Measurements from ENCODE around the gene KCNJ6.

The KCNJ6 gene

DNA sequence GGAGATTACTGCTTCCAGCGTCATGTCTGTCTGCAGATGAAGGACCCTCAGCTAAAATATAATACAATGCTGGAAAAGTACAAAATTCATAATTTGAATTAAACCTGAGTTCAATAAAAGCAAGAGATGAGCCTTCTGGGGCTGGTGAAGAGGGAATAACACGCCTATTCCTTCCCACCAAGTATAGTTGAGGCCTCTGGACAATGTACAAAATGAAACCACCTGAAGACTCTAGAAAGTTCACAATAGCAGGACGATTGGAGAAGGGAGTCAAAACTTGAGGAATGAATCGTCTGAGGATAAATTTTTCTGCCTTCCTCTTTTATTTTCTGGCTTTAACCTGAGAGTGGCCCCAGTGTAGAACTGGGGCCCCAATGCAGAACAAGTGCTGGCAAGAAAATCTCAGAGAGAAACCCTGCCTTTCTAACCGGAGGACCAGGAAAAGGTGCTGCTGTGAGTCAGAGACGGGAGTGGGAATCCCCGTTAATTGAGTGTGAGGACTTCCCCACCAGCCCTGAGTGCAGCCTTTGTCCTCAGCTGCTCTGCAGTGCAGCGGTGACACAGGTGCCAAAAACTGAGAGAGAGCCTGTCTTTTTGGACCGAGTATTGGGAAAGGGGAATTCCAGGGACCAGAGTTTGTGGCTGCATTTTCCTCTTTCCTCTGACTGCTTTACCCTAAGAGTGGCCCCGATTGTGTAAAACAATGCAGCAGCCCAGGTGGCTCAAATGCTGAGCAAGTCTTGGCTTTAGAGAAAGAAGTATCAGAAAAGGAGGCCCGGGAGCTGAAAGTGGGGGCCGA lies 284.7 kb downstream of the KCNJ6 start:
- no peak for DNase-seq

DNA sequence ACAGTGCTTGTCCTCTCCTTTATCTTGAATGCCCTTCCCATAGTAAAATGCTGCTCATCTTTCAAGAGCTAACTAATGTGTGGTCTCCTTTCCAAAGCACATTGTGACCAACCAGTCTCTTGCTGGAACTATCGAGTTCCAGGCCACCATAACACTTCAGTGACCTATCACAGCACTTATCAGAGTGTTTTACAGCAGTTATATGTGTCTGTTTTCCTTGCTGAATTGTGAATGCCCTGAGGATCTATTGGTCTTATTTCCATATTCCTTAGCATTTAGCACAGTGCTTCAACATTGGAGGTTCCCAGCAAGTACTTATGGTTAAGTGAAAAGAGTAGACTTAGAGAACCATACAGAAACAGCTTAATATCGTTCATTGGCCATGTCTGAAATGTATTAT lies 285.4 kb downstream of the KCNJ6 start:
- DNase-seq: no peak

DNA sequence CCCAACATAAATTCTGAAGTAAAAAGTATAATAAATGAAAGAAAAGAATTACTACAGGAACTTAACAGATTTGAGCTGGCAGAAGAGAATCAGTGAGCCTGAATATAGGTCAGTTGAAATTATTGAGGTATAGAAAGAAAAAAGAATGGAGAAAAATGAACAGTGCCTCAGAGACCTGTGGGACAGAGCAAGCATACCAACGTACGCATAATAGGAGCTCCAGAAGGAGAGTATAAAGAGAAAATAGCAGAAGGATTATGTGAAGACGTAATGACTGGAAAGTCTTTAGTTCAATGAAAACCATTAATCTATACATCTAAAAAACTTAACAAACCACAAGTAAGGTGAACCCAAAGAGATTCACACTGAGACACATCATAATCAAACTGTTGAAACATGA lies 287.9 kb downstream of the KCNJ6 start:
- no peak for DNase-seq

DNA sequence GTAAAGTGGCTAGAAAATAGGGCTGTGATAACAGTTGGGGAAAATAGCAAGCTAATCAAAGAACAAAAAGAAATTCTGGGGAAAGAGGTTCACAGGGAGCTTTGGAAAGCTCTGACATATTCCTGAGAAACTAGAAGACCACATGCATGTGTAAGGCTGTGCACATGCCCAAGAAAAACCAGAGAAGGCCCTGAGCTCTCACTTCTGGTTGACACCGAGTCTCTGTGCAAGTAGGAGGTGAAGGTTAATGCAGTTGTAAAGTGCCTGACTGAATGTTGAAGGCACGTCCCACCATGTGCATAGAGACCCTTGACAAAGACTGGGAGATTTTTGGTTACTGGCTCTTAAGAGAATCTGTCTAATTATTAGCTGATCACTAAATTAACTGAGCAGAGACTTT lies 288.7 kb downstream of the KCNJ6 start:
- no peak for DNase-seq

DNA sequence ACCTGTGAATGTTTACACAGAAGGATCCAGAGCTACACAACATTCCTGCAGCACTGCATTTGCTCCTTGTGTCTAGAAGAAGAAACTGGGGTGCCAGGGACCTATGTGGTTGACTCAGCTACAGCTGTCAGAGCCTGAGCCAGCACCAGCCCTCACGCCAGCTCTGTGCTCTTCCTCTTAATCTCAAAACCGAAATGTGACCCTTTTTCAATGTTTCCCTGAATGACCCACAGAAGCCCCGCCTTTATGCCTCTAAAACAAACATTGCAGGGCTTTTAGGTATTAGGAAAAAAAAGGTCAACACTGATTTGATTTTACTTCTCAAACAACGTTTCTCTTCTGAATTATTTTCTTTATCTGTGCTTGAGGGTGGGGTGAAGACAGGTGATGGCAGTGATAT lies 289.2 kb downstream of the KCNJ6 start:
- DNase-seq: no peak

DNA sequence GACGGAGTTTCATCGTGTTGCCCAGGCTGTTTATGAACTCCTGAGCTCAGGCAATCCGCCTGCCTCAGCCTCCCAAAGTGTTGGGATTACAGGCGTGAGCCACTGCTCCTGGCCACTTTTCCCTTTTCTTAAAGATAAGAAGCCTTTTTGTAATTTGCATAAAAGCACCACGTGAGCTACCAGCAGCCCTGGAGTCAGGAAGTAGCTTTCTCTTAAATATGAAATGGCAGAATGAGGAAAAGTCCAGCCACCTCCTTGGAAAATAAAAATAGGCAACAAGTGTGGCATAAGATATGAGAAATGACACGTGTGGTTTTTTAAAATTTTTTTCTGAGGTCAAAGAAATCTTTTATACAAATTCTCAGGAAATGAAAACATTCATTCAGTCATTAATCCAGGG lies 289.9 kb downstream of the KCNJ6 start:
- DNase-seq: no peak

DNA sequence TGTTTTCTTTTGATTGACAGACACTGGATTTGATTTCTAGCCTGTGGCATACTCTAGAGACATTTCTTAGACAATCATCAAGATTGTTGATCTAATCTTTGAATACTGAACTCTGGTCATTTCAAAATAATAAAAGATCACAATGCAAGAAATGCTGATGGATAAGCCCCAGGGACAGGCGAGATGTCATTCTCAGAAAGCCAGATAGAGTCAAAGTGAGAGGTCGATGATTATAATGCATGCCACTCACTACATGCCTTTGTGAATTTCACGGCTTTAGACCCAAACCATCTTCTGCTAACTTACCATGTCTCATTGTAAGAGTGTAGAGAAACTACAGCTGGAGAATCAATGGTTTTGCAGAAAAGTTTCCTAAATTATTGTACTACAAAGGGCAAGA lies 292.6 kb downstream of the KCNJ6 start:
- DNase-seq: no peak

DNA sequence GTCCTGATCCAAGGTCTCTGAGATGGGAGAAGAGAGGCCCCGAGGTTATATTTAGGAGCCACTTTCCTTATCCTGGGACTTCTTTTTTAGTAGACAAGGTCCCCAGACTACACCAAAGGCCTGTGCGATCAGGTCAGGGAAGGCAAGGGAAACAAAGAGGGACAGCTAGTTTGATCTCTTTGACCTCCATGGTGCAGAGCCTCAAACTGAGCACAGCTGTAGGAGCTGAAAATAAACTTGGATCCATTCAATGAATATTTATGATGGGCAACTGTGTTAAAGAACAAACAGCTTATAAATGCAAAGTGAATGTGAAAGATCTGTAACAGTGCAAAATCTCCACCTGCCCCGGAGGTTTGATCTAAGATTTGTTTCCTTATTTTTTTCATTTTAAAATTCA lies 293.1 kb downstream of the KCNJ6 start:
- no peak for DNase-seq

DNA sequence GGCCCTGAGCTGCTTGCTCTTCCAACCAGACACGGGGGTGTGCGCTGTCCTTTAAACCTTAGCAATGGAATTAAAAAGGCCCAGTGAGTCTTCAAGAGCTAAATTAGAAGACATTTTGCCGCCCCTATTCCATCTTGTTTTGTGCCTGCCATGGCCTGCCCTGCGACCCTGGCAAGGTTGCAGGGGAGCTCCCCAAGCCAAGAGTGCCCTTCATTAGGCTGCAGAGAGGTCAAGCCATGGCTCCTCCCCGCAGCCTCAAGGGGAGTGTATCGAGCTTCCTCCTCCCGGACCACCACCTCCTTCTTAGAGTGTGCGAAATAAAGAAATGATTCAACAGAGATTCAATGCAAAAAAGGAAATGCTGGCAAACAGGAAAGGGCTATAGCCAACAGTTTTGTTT lies 293.5 kb downstream of the KCNJ6 start:
- DNase-seq: no peak

DNA sequence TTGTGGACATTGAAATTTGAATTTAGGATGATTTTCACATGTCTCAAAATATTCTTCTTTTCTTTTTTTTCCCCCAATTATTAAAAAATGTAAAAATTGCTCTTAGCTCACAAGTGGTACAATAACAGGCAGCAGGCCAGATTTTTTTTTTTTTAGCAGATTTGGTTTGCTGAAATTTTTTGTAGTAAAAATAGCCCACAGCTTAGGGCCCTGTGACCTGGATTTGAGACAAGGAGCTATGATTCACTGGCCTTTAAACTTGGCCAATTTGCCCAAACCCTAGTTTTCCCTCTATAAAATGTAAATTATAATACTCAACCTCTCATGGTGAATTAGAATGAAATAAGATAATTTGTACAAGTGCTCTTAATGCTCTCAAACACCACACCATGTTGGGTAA lies 295.9 kb downstream of the KCNJ6 start:
- no peak for DNase-seq

DNA sequence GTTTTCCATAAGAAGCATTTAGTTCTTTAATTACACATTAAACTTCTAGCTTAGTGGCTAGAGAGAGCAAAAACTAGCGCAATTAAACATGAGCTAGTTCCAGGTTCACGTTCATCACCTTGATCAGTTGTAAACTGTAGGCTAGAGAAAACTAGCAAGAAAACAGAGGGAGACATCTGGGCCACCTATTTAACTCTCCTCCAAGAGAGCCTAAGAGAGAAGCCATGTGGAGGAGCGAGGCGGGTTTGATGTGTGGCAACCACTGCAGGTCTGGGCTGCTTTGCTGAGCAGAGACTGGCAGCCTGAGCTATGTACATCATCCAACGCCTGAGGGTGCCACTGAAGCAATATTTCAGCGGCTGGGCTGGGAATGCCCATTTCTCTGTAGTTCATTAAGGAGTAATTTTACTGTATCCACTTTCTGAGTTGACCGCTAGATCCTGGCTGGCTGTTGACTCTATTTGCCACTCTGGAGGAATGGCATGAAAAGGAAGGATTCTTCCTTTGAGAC lies 296.7 kb downstream of the KCNJ6 start:
- no peak for DNase-seq

DNA sequence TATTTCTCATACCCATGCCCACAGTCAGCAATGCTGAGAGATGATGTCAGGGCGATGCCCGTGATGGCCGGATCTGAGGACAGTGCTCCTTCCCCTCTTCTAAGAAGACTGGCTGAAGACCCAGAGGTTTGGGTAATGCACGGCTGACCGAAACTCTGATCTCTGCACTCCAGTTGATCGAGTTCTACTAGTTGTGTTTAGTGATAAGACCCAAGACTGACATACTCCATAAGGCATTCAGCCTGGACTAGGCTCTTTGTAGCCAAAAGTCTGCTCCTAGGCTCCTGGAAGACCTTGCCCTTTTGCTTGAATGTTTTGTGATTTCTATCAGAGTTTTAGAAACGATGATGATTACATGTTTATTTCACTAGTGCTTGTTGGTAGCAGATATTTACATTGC lies 298.2 kb downstream of the KCNJ6 start:
- DNase-seq: no peak

DNA sequence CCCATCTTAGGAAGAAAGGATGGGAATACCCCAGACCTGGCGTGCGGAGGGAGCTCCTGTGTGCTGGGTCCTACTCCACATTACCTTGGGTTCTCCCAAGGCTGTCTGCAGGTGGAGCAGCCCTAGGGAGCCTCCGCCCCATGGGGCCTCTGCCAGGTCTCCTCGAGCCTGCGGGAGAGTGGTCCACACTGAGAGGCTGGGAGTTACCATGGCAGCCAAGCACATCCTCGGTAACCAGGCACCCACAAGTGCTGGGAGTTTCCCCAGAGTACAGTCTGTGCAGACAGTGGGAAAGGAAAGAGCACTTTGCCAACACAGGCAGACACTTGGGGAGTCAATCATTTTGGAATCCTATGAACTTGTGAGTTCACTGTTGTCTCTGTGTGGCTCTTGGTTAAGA lies 300.3 kb downstream of the KCNJ6 start:
- no peak for DNase-seq

DNA sequence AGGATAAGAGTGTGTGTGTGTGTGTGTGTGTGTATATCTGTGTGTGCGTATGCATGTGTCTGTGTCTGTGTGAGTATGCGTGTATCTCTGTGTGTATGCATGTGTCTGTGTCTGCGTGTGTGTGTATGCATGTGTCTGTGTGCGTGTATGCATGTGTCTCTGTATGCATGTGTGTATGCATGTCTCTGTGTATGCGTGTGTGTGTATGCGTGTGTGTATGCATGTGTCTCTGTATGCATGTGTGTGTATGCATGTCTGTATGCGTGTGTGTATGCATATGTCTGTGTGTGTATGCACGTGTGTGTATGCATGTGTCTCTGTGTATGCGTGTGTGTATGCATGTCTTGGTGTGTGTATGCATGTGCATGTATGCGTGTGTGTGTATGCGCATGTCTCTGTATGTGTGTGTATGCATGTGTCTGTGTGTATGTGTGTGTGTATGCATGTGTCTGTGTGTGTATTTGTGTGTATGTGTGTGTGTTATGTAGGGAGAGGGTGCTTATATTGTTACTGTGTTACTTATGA lies 301.8 kb downstream of the KCNJ6 start:
- no peak for DNase-seq

DNA sequence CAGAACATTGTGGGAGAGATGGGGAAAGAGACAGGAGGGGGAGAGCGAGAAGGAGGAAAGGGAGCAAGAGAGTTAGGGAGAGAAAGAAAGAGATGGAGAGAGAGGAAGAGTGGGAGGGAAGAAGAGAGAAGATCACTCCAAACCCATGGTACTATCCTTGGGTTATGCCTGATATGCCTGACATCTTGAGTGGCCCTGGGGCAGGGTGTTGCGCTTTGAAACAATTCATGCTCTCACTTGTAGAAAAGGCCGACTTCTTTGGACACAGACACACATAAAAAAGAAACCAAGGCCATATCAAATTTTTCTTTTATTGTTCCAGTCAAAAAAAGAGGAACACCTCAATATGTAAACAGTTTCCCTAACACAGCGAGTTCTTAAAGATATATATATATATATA lies 309.2 kb downstream of the KCNJ6 start:
- DNase-seq: no peak

DNA sequence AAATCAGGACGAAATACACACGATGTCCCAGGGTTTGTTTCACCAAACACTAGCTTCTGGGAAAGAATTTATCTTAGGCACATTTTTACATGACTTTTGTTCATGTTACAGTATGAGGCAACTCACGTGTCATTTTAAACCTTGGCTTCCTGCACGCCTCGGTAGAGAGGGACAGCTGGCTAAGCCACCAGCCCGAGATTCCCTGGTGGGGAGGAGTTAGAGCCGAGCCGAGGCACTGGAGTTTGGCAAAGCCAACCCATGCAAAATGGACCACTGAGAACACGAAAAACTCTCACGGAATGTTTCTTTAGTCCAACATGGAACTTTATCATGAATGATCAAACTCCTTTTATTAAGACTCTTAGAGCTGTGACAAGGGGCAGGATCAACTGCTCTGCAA lies 309.7 kb downstream of the KCNJ6 start:
- DNase-seq: no peak

DNA sequence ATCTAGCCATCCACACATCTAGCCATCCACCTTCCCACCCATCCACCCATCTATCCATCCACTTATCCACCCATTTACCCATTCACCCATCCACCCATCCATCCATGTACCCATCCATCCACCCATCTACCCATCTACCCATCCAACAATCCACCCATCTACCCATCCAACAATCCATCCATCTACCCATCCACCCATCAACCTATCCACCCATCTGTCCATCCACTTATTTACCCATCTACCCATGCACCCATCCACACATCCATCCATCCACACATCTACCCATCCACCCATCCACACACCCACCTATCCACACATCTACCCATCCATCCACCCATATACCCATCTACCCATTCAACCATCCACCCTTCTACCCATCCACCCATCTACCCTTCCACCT lies 311.3 kb downstream of the KCNJ6 start:
- DNase-seq: no peak

DNA sequence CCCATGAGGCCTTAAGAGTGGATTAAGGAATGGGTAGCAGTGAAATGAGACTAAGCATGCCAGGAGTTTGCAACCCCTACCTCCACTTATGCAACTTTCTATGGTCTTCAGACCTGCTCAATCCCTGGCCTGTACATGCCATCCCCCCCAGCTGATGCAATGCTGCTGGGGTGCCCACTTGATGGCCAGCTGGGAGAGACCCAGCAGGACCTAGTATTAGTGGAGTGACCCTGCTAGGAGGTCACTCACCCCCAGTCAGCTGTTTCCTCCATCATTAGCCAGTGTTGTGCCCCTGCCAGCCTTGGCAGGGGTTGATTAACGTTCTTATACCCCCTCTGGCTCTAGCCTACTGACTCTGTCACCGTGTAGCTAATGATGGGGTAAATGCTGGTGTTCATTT lies 313.1 kb downstream of the KCNJ6 start:
- DNase-seq: no peak

DNA sequence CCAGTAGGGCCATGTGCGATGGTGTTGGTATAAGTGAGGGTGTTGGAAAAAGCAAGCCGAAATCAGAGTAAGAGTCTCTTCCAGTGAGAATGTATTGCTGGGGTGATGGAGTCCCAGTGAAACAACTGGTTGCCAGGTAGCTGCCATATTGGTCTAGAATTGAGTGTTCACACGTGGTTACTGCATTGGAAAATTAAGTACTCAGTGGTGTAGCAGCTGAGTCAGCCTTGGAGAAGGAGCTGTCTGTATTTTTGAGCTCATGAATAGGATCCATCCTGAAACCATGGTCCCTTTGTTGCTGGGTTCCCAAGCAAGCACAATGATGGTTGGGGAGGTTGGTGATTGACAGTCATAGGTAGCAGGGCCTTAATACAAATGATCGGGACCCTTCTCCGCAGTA lies 314.3 kb downstream of the KCNJ6 start:
- DNase-seq: no peak

DNA sequence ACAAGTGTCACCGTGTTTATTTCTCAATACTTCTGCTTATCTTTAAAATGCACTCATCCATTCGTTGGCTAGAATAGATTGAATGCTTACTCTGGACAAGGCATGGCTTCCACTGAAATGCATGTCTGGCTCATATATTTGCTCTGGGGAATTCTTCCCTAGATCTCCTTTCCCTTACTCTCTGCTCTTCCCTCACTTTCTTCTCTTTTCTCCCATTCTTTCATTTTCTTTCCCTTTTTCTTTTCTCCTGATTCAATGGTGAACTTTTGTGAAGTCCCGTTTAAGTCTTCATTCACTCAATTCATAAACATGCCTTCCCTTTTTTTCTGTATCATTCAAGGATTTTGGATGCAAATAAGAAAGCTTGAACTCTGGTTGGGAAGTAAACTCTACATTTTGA lies 315.2 kb downstream of the KCNJ6 start:
- no peak for DNase-seq

DNA sequence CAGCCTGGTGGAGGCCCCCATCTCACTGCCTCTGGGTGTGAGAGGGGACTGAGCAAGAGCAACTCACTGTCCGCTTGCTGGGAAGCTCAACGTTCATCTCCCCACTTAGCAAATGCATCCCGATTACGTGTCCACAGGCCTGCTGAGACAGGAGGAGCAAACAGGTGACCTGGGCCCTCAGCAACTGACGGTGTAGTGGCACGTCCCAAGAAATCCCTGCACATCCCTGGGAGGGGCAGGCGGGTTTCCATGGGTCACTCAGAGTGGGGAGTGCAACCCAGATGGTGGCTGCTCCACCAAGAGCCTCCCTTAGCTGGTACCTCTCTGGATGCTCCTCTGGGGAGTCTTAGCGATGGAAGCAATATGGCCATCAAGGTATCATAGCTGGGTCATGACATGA lies 320.3 kb downstream of the KCNJ6 start:
- no peak for DNase-seq

DNA sequence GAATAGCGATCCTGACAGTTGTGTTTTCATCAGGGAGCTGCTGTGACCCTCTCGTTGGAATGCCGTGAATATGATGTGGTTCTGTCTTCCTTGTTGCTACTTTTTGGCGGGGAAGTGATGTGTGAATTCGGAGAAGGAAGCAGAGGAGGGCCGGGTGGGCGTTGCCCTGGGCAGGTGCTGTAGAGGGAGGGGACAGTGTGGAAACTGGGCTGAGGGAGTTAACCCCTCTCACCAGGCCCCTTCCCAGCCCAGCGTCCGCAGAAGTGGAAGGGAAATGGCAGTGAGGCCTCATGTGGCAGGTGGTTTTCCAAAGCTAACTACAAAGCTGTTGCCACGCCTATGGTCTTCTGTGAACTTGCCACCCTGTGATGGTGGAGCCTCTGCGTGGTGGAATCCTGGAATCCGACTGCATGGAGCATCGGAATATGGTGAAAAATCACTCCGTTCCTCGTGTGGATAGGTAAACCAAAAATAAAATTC lies 321.7 kb downstream of the KCNJ6 start:
- DNase-seq: no peak

DNA sequence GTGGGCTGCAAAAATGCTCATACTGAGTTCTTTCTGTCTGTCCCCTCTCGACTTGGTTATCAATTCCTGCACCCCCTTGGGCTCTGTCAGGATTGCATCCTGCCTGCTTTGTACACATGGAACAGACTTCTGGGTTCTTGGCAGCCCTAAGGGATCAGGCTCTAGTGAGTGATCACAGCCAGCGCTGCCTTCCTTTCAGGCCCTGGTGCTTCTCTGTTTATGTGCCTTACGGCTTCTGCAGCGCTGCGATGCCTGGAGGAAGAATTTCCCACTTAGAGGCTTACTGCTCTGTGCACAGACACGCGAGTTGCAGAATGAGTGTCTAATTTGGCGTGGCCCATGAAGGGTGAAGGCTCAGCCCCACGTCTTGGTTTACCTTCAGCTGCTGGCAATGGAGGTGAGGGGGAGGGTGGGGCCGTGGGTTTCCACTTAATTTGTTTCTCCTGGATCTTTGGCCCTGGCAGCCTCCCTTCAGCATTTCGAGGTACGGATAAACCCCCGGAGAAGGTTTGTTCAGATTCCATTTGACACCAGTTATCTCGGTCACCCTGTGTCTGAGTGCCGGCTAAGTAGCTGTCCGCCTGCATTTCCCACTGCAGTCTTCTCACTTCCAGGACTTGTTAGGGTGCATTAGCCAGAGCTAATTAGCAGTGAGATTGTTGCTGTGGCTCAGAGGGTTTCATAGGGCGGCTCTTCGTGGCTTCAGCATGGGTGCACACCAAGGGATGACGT lies 322.4 kb downstream of the KCNJ6 start:
- no peak for DNase-seq

DNA sequence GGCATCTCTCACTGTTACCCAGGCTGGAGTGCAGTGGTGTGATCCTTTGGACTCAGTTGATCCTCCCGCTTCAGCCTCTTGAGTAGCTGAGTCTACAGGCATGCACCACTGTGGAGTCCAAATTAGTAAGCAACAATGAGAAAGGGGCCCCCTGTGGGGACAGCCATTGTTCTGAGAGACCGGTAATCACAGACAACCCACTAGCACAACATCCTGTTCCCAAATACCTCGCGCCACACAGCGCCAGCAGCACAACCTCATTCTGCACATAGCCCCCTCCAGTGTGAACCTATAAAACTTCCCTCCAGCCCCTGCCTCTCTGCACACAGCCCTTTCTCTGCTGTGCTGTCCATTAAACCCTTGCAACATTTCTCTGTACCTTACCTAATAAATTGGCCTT lies 323.2 kb downstream of the KCNJ6 start:
- no peak for DNase-seq

Data from SHP77 treated with DMSO at 0.1 percent for 48 hours (cell line).